Bone marrow (tissue), 2 donors: ENCODE measurements around the gene ABTB2.

Experiments
- DNase-seq, 2 donors: peaks; one replicate each; lab custom pipeline; 2025; lab: John Stamatoyannopoulos, UW

ABTB2 gene

GRCh38 chr11:34341931-34342533 lies 15.8 kb downstream of the ABTB2 start:
- DNase-seq = no peak

- no peak for DNase-seq
These were observed 16.7 kb downstream of the ABTB2 start for GRCh38 chr11:34341096-34341495.

- no peak for DNase-seq
These were observed 17.2 kb downstream of the ABTB2 start for GRCh38 chr11:34340653-34341052.

- peak in 1 of 2 donors; percentile 16 for DNase-seq
These were observed 18.4 kb downstream of the ABTB2 start for GRCh38 chr11:34339149-34340064.

GRCh38 chr11:34337016-34337415 lies 20.8 kb downstream of the ABTB2 start:
- no peak for DNase-seq

- DNase-seq = no peak
These were observed 22.0 kb downstream of the ABTB2 start for GRCh38 chr11:34335801-34336200.

GRCh38 chr11:34335331-34335730 lies 22.5 kb downstream of the ABTB2 start:
- DNase-seq = no peak

- DNase-seq = no peak
These were observed 24.0 kb downstream of the ABTB2 start for GRCh38 chr11:34333787-34334186.

GRCh38 chr11:34332524-34332923 lies 25.3 kb downstream of the ABTB2 start:
- no peak for DNase-seq

GRCh38 chr11:34331736-34332135 lies 26.1 kb downstream of the ABTB2 start:
- DNase-seq = no peak

- DNase-seq = no peak
These were observed 26.5 kb downstream of the ABTB2 start for GRCh38 chr11:34331329-34331728.

- no peak for DNase-seq
These were observed 27.2 kb downstream of the ABTB2 start for GRCh38 chr11:34330653-34331052.

- no peak for DNase-seq
These were observed 27.9 kb downstream of the ABTB2 start for GRCh38 chr11:34329876-34330275.

- DNase-seq = no peak
These were observed 29.2 kb downstream of the ABTB2 start for GRCh38 chr11:34328632-34328910.

GRCh38 chr11:34327804-34328631 lies 29.8 kb downstream of the ABTB2 start:
- DNase-seq = no peak

- no peak for DNase-seq
These were observed 33.3 kb downstream of the ABTB2 start for GRCh38 chr11:34324466-34324865.

- no peak for DNase-seq
These were observed 34.2 kb downstream of the ABTB2 start for GRCh38 chr11:34323601-34324000.

GRCh38 chr11:34318111-34319037 lies 39.4 kb downstream of the ABTB2 start:
- DNase-seq = no peak

- no peak for DNase-seq
These were observed 40.1 kb downstream of the ABTB2 start for GRCh38 chr11:34317666-34318065.

GRCh38 chr11:34317036-34317360 lies 40.8 kb downstream of the ABTB2 start:
- DNase-seq = no peak

GRCh38 chr11:34316347-34317035 lies 41.3 kb downstream of the ABTB2 start:
- DNase-seq = no peak
